HG03159 (cell line): Measurements from ENCODE around the gene DNAH10.
"Not testable (repeated sequence)": the region's sequence is repeated elsewhere in the genome, so short reads cannot be mapped to it uniquely, and the experiment has no call there.

Experiments
- ATAC-seq: cut with Tn5 transposase; IDR thresholded peaks from one replicate; pipeline ENCODE4 v1.9.1; 2021; ENCODE audit warnings: mild to moderate bottlenecking, moderate library complexity; ENCODE audit not compliant: unreplicated experiment

DNAH10 gene

DNA sequence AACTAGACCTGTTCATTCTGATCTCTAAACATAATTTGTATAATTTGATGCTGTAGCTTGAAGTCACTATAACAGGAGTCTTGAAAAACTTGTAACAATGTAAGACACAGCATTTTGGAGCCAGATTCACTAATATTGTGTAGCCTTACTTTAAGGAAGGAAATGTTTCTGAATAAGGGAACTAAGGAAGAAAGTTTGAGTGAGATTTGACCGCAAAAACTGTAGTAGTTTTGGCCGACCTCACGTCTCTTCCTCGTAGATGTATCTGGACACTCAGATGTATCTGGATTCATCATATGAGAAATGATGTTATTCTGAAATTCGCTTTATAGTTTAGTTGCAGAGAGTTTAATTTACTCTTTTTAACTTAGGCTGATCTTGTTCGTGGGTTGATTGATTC, 13.9 kb upstream of the DNAH10 start:
- ATAC-seq: no peak

- ATAC-seq: no peak
Measured at GRCh38 chr12:123748661-123749060, 13.4 kb upstream of the DNAH10 start.

- ATAC-seq: no peak
Measured at GRCh38 chr12:123749355-123749754, 12.7 kb upstream of the DNAH10 start.

- no peak for ATAC-seq
Measured at GRCh38 chr12:123750159-123750656, 11.9 kb upstream of the DNAH10 start.

DNA sequence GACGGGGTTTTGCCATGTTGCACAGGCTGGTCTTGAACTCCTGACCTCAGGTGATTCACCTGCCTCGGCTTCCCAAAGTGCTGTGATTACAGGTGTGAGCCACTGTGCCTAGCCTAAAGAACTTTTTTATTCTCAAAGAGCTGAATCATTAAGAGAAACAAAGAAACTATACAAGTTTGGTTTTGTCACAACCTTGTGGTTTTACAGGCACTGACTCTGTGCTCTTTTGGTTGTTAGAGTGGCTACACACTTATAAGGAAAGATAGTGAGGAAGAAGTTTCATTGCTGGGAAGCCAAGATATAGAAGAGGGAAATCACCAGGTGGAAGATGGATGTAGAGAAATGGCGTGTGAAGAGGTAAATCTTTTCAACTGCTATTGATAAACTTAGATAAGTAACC, 10.1 kb upstream of the DNAH10 start:
- no peak for ATAC-seq

- no peak for ATAC-seq
Measured at GRCh38 chr12:123754041-123754772, 7.9 kb upstream of the DNAH10 start.

- ATAC-seq: no peak
Measured at GRCh38 chr12:123757561-123757960, 4.5 kb upstream of the DNAH10 start.

GRCh38 chr12:123760267-123760938, 1.7 kb upstream of the DNAH10 start:
- ATAC-seq: no peak

- no peak for ATAC-seq
Measured at GRCh38 chr12:123762715-123763052, 583 bp downstream of the DNAH10 start.

DNA sequence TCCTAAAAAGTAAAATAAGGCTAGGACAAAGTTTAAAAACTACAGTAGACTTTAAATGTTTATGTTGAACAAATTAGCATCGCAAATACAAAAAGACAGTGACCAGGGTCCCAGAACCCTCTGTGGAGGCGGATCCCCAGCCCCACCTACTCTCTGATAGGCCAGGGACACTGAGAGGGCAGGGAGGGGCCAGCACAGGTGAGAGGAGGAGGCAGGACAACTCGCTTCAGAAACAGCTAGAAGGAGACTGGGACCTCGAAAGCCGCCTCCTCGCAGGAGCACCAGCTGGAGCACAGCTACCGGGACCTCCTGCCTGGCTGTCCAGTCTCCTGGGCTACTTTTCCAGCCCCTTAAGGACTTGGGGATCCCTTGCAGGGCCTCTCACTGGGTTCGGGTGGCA, 992 bp downstream of the DNAH10 start:
- ATAC-seq: no peak

DNA sequence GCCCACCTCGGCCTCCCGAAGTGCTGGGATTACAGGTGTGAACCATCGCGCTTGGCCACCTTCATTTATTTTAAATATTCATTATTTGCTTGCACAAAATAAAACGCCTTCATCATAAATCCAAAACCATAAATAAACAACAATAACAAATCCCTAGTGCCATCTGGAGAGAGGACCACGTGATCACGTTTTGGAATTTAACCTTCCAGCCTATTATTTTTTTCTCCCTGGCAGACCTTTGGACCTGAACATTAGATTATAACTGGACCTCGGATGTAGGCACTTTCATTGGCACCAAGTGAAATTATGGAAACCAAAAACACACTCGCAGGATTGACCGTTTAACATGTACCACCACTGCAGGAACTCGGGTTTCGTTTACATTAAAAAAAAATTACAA, 2.0 kb downstream of the DNAH10 start:
- no peak for ATAC-seq

DNA sequence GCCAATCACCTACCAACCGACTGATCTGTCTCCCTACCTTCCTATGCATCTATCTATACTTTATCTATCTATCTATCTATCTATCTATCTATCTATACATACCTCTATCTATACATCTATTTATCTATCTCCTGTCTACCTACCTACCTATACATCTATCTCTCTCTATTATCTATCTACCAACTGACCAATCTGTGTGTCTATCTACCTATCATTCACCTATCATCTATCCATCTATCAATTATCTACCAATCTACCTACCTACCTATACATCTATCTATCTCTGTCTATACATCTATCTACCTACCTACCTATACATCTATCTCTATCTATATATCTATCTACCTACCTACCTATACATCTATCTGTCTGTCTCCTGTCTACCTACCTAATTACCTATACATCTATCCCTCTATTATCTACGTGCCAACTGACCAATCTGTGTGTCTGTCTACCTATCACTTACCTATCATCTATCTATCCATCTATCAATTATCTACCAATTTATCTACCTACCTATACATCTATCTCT, 3.5 kb downstream of the DNAH10 start:
- ATAC-seq: no peak

DNA sequence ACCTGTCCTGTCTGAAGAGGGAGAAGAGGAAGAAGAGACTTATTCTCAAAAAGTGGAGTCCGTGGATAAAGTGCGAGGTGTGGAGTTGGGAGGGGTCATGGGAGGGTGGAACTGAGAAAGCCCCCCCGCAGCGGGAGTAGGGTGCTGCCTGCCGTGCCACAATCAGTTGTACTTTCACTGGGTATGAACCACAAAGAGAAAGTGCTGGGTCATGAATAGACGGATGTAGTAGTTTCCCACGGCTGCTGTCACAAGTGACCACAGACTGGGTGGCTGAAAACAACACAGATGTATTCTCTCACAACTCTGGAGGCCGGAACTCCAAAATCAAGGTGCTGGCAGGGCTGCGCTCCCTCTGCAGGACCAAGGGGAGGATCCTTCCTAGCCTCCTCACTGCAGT, 5.5 kb downstream of the DNAH10 start:
- peak; percentile 90 for ATAC-seq

GRCh38 chr12:123771261-123771660, 9.2 kb downstream of the DNAH10 start:
- no peak for ATAC-seq

GRCh38 chr12:123772074-123772473, 10.0 kb downstream of the DNAH10 start:
- no peak for ATAC-seq

DNA sequence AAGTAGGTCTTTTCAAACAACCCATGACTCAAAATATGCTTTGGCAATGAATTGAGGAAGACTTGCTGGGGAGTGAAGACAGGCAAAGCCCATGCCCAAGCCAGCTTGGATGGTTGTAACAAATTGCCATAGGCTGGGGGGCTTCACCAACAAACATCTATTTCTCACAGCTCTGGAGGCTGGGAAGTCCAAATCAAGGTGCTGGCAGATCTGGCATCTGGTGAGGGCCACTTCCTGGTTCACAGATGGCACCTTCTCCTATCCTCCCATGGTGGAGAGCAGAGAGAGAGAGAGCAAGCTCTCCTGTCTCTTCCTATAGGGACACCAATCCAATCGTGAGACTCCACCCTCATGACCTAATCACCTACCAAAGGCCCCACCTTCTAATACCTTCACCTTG, 11.3 kb downstream of the DNAH10 start:
- no peak for ATAC-seq

DNA sequence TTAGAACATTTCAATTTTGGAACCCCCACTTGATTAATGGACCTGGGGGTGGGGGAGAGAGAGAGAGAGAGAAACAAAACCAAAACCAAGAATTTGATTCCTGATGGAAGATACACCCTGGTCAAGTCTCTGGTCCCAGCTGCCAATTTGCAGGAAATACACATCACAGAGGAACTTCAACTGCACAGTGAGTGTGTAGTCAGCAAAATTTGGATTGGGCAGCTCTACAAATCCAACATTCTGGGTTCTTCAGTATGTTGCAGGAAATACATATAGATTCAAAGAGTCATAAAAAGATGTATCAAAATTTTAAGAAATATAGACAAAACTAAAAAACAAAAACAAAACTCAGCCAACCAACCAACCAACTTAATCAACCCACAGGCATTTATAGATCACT, 17.4 kb downstream of the DNAH10 start:
- ATAC-seq: no peak

- no peak for ATAC-seq
Measured at GRCh38 chr12:123782997-123783792, 21.1 kb downstream of the DNAH10 start.

DNA sequence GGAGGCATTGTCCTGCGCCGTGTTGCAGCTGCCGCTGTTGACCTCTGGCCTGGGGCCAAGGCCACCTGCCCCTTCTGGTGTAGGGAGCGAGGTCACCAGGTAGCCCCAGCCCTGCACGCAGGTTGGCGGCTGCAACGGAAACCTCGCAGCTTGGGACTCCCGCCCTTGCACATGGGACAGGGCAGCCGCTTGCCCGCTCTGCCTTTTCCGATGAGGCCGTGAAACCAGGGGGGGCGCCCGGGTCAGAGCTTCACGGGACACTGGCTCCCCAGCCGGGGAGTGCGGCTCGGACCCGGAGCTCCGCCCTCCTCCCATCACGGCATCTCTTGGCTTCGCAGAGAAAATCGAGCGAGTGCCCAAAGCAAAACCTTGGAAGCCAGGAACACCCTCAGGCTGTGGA, 25.4 kb downstream of the DNAH10 start:
- ATAC-seq: no peak

DNA sequence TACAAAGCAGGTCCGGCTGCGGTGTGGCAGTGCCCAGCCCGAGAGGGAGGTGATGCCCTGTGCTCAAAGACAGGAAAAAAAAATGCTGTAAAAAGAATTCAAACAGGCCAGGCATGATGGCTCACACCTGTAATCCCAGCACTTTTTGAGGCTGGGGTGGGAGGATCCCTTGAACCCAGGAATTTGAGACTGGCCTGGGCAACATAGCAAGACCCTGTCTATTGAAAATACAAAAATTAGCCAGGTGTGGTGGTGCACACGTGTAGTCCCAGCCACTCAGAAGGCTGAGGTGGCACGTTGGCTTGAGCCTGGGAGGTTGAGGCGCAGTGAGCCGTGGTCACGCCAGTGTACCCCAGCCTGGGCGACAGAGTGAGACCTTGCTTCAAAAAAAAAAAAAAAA, 26.4 kb downstream of the DNAH10 start:
- no peak for ATAC-seq

DNA sequence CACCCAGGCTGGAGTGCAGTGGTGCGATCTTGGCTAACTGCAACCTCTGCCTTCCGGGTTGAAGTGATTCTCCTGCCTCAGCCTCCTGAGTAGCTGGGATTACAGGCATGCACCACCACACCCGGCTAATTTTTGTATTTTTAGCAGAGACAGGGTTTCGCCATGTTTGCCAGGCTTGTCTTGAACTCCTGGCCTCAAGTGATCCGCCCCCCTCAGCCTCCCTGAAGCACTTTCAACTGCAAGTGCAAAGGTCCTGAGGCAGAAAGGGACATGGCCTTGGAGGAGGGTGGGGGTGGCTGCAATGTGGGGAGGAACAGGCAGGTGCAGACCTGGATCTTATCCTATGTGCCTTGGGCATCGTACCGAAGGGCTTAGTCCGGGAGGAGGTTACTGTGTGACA, 27.3 kb downstream of the DNAH10 start:
- ATAC-seq: not testable (repeated sequence)
